ENCODE measurements around the gene SLC16A13.

The SLC16A13 gene

GRCh38 chr17:7016886-7017826, 18.7 kb upstream of the SLC16A13 start:
- peak overlapping the region; percentile 82 for H3K4me3 Mint-ChIP-seq
- H3K36me3 Mint-ChIP-seq: peaks cover 36% of the 10 kb centered on the region
- H3K27me3 Mint-ChIP-seq: peaks cover 30% of the 10 kb centered on the region
- no peak for DNase-seq
- peak overlapping the region; percentile 96 for H3K27ac Mint-ChIP-seq
- H3K9me3 Mint-ChIP-seq: no peaks in the 10 kb centered on the region
- CTCF ChIA-PET: interaction anchor here (0.9 to 1.0 kb wide), 2 partner anchors 103 to 106 kb away, joined by 3 to 4 read pairs; no protein-coding TSS in a partner anchor
- peaks cover 73% of the 10 kb centered on the region for H3K4me1 Mint-ChIP-seq

- Mint-ChIP-seq H3K27me3 (peaks cover 33% of the 10 kb centered on the region), H3K9me3 (no peaks in the 10 kb centered on the region), H3K4me1 (peaks cover 77% of the 10 kb centered on the region), H3K27ac (peak overlapping the region; percentile 96), H3K36me3 (peaks cover 35% of the 10 kb centered on the region), H3K4me3 (peak overlapping the region; percentile 82)
- no peak for DNase-seq
- CTCF ChIA-PET: no interaction called here
Observed at GRCh38 chr17:7017827-7018200, 18.0 kb upstream of the SLC16A13 start.

GRCh38 chr17:7018331-7018964, 17.4 kb upstream of the SLC16A13 start:
- Mint-ChIP-seq H3K4me1 (peaks cover 81% of the 10 kb centered on the region), H3K27ac (no peak overlapping the region), H3K36me3 (peaks cover 31% of the 10 kb centered on the region), H3K27me3 (peaks cover 39% of the 10 kb centered on the region), H3K9me3 (no peaks in the 10 kb centered on the region), H3K4me3 (no peak overlapping the region)
- no peak for DNase-seq
- CTCF ChIA-PET: interaction anchor here (8.4 kb wide), 1 partner anchor 104 kb away, joined by 51 read pairs; no protein-coding TSS in a partner anchor

- H3K27ac Mint-ChIP-seq: no peak overlapping the region
- H3K9me3 Mint-ChIP-seq: no peaks in the 10 kb centered on the region
- CTCF ChIA-PET: interaction anchor here (0.5 to 8.4 kb wide), 3 partner anchors 16 to 390 kb away, joined by 4 to 51 read pairs (median 28); no protein-coding TSS in a partner anchor
- H3K4me3 Mint-ChIP-seq: no peak overlapping the region
- H3K4me1 Mint-ChIP-seq: peaks cover 84% of the 10 kb centered on the region
- DNase-seq: no peak
- peaks cover 48% of the 10 kb centered on the region for H3K27me3 Mint-ChIP-seq
- H3K36me3 Mint-ChIP-seq: peaks cover 24% of the 10 kb centered on the region
Observed at GRCh38 chr17:7019367-7019766, 16.4 kb upstream of the SLC16A13 start.

GRCh38 chr17:7019839-7020519, 15.8 kb upstream of the SLC16A13 start:
- peak overlapping the region; percentile 45 for H3K27ac Mint-ChIP-seq
- DNase-seq: no peak
- H3K36me3 Mint-ChIP-seq: peaks cover 22% of the 10 kb centered on the region

GRCh38 chr17:7020894-7021664, 14.7 kb upstream of the SLC16A13 start:
- Mint-ChIP-seq H3K9me3 (no peaks in the 10 kb centered on the region), H3K27me3 (peaks cover 50% of the 10 kb centered on the region), H3K27ac (no peak overlapping the region), H3K4me3 (no peak overlapping the region), H3K4me1 (peaks cover 80% of the 10 kb centered on the region), H3K36me3 (peaks cover 18% of the 10 kb centered on the region)
- no peak for DNase-seq
- CTCF ChIA-PET: interaction anchor here (0.6 to 8.4 kb wide), 16 partner anchors 8 to 581 kb away, joined by 3 to 51 read pairs (median 6); partner anchors contain the start of genes RNASEK, SLC16A13 and XAF1

More at GRCh38 chr17:7019839-7020519, 15.8 kb upstream of the SLC16A13 start:
- peaks cover 50% of the 10 kb centered on the region for H3K27me3 Mint-ChIP-seq
- no peak overlapping the region for H3K4me3 Mint-ChIP-seq
- H3K4me1 Mint-ChIP-seq: peaks cover 88% of the 10 kb centered on the region
- CTCF ChIA-PET: interaction anchor here (0.5 to 8.4 kb wide), 6 partner anchors 13 to 390 kb away, joined by 4 to 51 read pairs (median 16); no protein-coding TSS in a partner anchor
- no peaks in the 10 kb centered on the region for H3K9me3 Mint-ChIP-seq

- Mint-ChIP-seq H3K36me3 (peaks cover 8% of the 10 kb centered on the region), H3K27ac (no peak overlapping the region), H3K4me1 (peaks cover 69% of the 10 kb centered on the region), H3K9me3 (no peaks in the 10 kb centered on the region), H3K4me3 (peak overlapping the region; percentile 26), H3K27me3 (peaks cover 50% of the 10 kb centered on the region)
- peak; percentile 83 for DNase-seq
- CTCF ChIA-PET: interaction anchor here (0.6 to 8.4 kb wide), 16 partner anchors 10 to 580 kb away, joined by 3 to 51 read pairs (median 6); partner anchors contain the start of genes RNASEK and SLC16A13
Observed at GRCh38 chr17:7021993-7022778, 13.6 kb upstream of the SLC16A13 start.

GRCh38 chr17:7022781-7023571, 12.8 kb upstream of the SLC16A13 start, which contains the start of gene BCL6B:
TSS of gene BCL6B (plus strand) at chr17:7023050. CDS start at chr17:7023672, 622 bp downstream.
- Mint-ChIP-seq H3K4me1 (peaks cover 61% of the 10 kb centered on the region), H3K27me3 (peaks cover 50% of the 10 kb centered on the region), H3K4me3 (peak within 1 kb of the TSS; percentile 57), H3K27ac (peak within 1 kb of the TSS; percentile 77), H3K9me3 (no peaks in the 10 kb centered on the region), H3K36me3 (peaks cover under 1% of the 10 kb centered on the region)
- CTCF ChIA-PET: interaction anchor here (0.7 to 8.4 kb wide), 6 partner anchors 10 to 180 kb away, joined by 3 to 51 read pairs (median 13); partner anchors contain the start of genes RNASEK and SLC16A13
- peak; percentile 31 for DNase-seq

- no peaks in the 10 kb centered on the region for H3K36me3 Mint-ChIP-seq
- CTCF ChIA-PET: interaction anchor here (0.7 to 8.4 kb wide), 4 partner anchors 19 to 181 kb away, joined by 3 to 51 read pairs (median 4); no protein-coding TSS in a partner anchor
- peak overlapping the region; percentile 57 for H3K4me3 Mint-ChIP-seq
- DNase-seq: peak; percentile 94
- H3K4me1 Mint-ChIP-seq: peaks cover 59% of the 10 kb centered on the region
- no peaks in the 10 kb centered on the region for H3K9me3 Mint-ChIP-seq
- peak overlapping the region; percentile 77 for H3K27ac Mint-ChIP-seq
- H3K27me3 Mint-ChIP-seq: peaks cover 50% of the 10 kb centered on the region
Observed at GRCh38 chr17:7023576-7024401, 12.0 kb upstream of the SLC16A13 start.

- no peak for DNase-seq
- Mint-ChIP-seq H3K36me3 (no peaks in the 10 kb centered on the region), H3K4me3 (no peak overlapping the region), H3K27me3 (peaks cover 47% of the 10 kb centered on the region), H3K4me1 (peaks cover 59% of the 10 kb centered on the region), H3K9me3 (no peaks in the 10 kb centered on the region), H3K27ac (no peak overlapping the region)
- CTCF ChIA-PET: interaction anchor here (2.1 to 8.4 kb wide), 2 partner anchors 110 to 114 kb away, joined by 6 to 51 read pairs; no protein-coding TSS in a partner anchor
Observed at GRCh38 chr17:7024402-7024785, 11.4 kb upstream of the SLC16A13 start.

- no peak overlapping the region for H3K4me3 Mint-ChIP-seq
- no peak overlapping the region for H3K27ac Mint-ChIP-seq
- peaks cover 42% of the 10 kb centered on the region for H3K27me3 Mint-ChIP-seq
- H3K9me3 Mint-ChIP-seq: peaks cover 3% of the 10 kb centered on the region
- CTCF ChIA-PET: interaction anchor here (2.1 to 8.4 kb wide), 2 partner anchors 111 to 114 kb away, joined by 6 to 51 read pairs; no protein-coding TSS in a partner anchor
- DNase-seq: no peak
- peaks cover 8% of the 10 kb centered on the region for H3K36me3 Mint-ChIP-seq
- peaks cover 65% of the 10 kb centered on the region for H3K4me1 Mint-ChIP-seq
Observed at GRCh38 chr17:7025245-7025644, 10.6 kb upstream of the SLC16A13 start.
